Loucy (cell line): ENCODE results near the gene SLC35G2.
"Not testable (repeated sequence)": the region's sequence is repeated elsewhere in the genome, so short reads cannot be mapped to it uniquely, and the experiment has no call there.

Experiments
- H2AFZ ChIP-seq: fragments of 200-600 bp; sonication (generic); 2 replicates; pipeline ENCODE4 v1.6.0; 2016; ENCODE audit warnings: antibody characterized with exemption, mild to moderate bottlenecking, low read length, moderate library complexity
- H3F3A ChIP-seq: fragments of 200-600 bp; 2 replicates; pipeline ENCODE4 v1.6.0; 2016; ENCODE audit warnings: antibody characterized with exemption, low read depth, mild to moderate bottlenecking
- H3K27me3 ChIP-seq: fragments of 200-600 bp; sonication (generic); 2 replicates; pipeline ENCODE4 v1.6.1; 2014; ENCODE audit warnings: low read length, mild to moderate bottlenecking; ENCODE audit not compliant: insufficient read depth, poor library complexity, severe bottlenecking
- H3K36me3 ChIP-seq: fragments of 200-600 bp; sonication (generic); 2 replicates; pipeline ENCODE4 v1.6.1; 2016; ENCODE audit warnings: low read length; ENCODE audit not compliant: insufficient read depth
- H3K4me1 ChIP-seq: fragments of 200-600 bp; sonication (generic); 2 replicates; pipeline ENCODE4 v1.5.1; 2014; ENCODE audit warnings: low read length, mild to moderate bottlenecking; ENCODE audit not compliant: insufficient read depth, poor library complexity, severe bottlenecking
- H3K4me2 ChIP-seq: fragments of 200-600 bp; sonication (generic); 2 replicates; pipeline ENCODE4 v1.6.0; 2014; ENCODE audit warnings: antibody characterized with exemption, low read length, low read depth, mild to moderate bottlenecking; ENCODE audit not compliant: poor library complexity, severe bottlenecking
- H3K4me3 ChIP-seq: fragments of 200-600 bp; sonication (generic); 2 replicates; pipeline ENCODE4 v1.5.1; 2014; ENCODE audit warnings: low read length, mild to moderate bottlenecking, mixed read lengths; ENCODE audit not compliant: poor library complexity, severe bottlenecking
- H3K79me2 ChIP-seq: fragments of 200-600 bp; sonication (generic); 2 replicates; pipeline ENCODE4 v1.6.1; 2014; ENCODE audit warnings: low read length; ENCODE audit not compliant: insufficient read depth
- H3K9ac ChIP-seq: fragments of 200-600 bp; sonication (generic); 2 replicates; pipeline ENCODE4 v1.6.0; 2014; ENCODE audit warnings: mild to moderate bottlenecking, low read depth, low read length, moderate library complexity; ENCODE audit not compliant: poor library complexity, severe bottlenecking
- H3K9me2 ChIP-seq: fragments of 200-600 bp; sonication (generic); replicated peaks from 2 replicates; pipeline ENCODE4 v1.6.1; 2016; ENCODE audit warnings: low read depth, low read length, mixed read lengths
- H3K9me3 ChIP-seq: fragments of 200-600 bp; sonication (generic); 2 replicates; pipeline ENCODE4 v1.6.1; 2014; ENCODE audit warnings: mild to moderate bottlenecking, antibody characterized with exemption, low read length, low read depth; ENCODE audit not compliant: insufficient read depth
- H4K20me1 ChIP-seq: fragments of 200-600 bp; sonication (generic); 2 replicates; pipeline ENCODE4 v1.6.0; 2014; ENCODE audit warnings: antibody characterized with exemption, low read length, mild to moderate bottlenecking; ENCODE audit not compliant: insufficient read depth, poor library complexity, severe bottlenecking
- CTCF ChIP-seq: fragments of 200-600 bp; sonication (generic); conservative IDR thresholded peaks from 2 replicates; pipeline ENCODE4 v1.5.1; 2014; ENCODE audit warnings: mild to moderate bottlenecking, antibody characterized with exemption, low read length
- EZH2phosphoT487 ChIP-seq: fragments of 200-600 bp; IDR thresholded peaks from 2 replicates; pipeline ENCODE4 v1.6.1; 2018; ENCODE audit warnings: antibody characterized with exemption, mild to moderate bottlenecking, moderate library complexity, borderline replicate concordance

Gene SLC35G2

GRCh38 chr3:136889947-136890346 is 71.0 kb downstream of the SLC35G2 start:
- peaks cover 39% of the 10 kb centered on the region for H4K20me1 ChIP-seq
- no peak overlapping the region for H3K4me3 ChIP-seq
- peaks cover 6% of the 10 kb centered on the region; the same call in 1 of the 2 replicates for H3K9me3 ChIP-seq
- H3K9ac ChIP-seq, result no peak overlapping the region
- no peak overlapping the region for H3K4me2 ChIP-seq
- TF ChIP-seq CTCF, result no peak
- TF ChIP-seq EZH2phosphoT487, result no peak
- H3K4me1 ChIP-seq, result peaks cover 47% of the 10 kb centered on the region
- no peaks in the 10 kb centered on the region for H3K27me3 ChIP-seq
- H3K79me2 ChIP-seq, result peaks cover 98% of the 10 kb centered on the region
- no peaks in the 10 kb centered on the region for H3K9me2 ChIP-seq
- H3K36me3 ChIP-seq, result peaks cover 17% of the 10 kb centered on the region; the same call in 1 of the 2 replicates
- H2AFZ ChIP-seq, result no peak overlapping the region
- H3F3A ChIP-seq, result peaks cover 13% of the 10 kb centered on the region

DNA sequence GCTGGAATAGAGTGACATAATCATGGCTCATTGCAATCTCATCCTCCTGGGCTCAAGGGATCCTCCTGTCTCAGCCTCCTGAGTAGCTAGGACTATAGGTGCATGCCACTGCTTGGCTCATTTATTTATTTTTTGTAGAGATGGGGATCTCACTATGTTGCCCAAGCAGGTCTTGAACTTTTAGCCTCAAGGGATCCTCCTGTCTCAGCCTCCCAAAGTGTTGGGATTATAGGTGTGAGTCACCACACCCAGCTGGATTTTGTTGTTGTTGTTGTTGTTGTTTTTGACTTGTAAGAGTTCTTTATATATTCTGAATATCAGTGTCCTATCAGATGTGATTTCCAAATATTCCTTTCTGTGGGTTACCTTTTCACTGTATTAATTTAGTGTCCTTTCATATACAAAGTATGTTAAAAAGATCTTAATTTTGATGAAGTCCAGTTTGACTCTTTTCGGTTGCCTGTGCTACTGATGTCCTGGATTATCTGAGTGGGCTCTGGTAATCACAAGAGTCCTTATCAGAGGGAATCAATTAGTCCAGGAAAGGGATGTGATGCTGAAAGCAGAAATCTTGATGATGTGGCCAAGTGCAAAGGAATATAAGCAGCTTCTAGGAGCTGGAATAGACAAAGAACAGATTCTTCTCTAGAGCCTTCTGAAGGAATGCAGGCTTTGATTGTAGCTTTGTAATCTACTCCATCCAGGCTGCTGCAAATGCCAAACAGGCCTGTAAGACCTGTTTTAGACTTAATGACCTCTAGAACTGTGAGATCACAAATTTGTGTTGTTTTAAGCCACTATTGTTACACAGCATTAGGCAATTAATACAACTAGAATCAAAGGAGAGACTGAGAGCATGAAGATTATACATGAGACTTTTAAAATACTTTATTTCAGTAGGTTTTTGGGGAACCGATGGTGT is 73.3 kb downstream of the SLC35G2 start:
- H3K9ac ChIP-seq, result no peak overlapping the region
- peaks cover 26% of the 10 kb centered on the region for H3K4me1 ChIP-seq
- H3K9me3 ChIP-seq, result peaks cover 6% of the 10 kb centered on the region; the same call in 1 of the 2 replicates
- peaks cover 25% of the 10 kb centered on the region; the same call in 1 of the 2 replicates for H3K36me3 ChIP-seq
- H3K4me2 ChIP-seq, result no peak overlapping the region
- peaks cover 48% of the 10 kb centered on the region for H4K20me1 ChIP-seq
- H3K4me3 ChIP-seq, result no peak overlapping the region
- TF ChIP-seq CTCF (no peak), EZH2phosphoT487 (no peak)
- no peaks in the 10 kb centered on the region for H3F3A ChIP-seq
- no peaks in the 10 kb centered on the region for H3K27me3 ChIP-seq
- H3K79me2 ChIP-seq, result peaks cover 100% of the 10 kb centered on the region
- no peaks in the 10 kb centered on the region for H3K9me2 ChIP-seq
- H2AFZ ChIP-seq, result no peak overlapping the region

DNA sequence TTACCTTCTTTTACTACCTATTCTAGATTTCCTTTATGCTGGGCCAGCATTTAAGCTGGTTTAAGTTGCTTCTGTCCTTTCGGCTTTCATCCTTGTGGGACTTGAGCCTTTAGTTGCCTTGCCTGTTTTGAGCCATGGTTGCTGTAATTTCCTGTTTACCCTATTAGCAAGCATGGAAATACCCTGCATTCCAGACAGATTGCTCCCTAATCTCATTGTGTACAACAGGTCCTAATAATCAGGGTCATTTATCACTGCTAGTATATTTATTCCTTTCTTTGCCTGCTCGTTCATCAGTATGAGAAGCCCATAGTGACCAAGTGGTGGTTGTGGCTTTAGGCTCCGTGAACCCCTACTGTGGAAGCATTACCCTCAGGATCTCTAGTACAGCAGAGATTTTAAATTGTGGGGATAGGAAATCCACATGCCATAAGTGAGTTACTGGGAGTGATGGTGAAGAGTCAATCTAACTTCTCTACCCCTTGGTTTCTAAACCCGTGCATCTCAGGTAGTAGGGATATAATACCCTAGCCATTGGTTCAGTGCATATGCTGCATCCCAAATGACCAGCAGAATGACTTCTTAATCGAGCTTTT is 75.0 kb downstream of the SLC35G2 start:
- Histone ChIP-seq H3K9me3 (peaks cover 6% of the 10 kb centered on the region; the same call in 1 of the 2 replicates), H3K4me1 (peaks cover 34% of the 10 kb centered on the region), H3K79me2 (peaks cover 100% of the 10 kb centered on the region), H3K9ac (no peak overlapping the region), H3K9me2 (no peaks in the 10 kb centered on the region), H3K4me3 (no peak overlapping the region), H2AFZ (no peak overlapping the region), H3K27me3 (no peaks in the 10 kb centered on the region), H4K20me1 (peaks cover 61% of the 10 kb centered on the region), H3K36me3 (peaks cover 27% of the 10 kb centered on the region; the same call in 1 of the 2 replicates), H3K4me2 (no peak overlapping the region), H3F3A (no peaks in the 10 kb centered on the region; the same call in 1 of the 2 replicates)
- TF ChIP-seq CTCF (no peak), EZH2phosphoT487 (no peak)

DNA sequence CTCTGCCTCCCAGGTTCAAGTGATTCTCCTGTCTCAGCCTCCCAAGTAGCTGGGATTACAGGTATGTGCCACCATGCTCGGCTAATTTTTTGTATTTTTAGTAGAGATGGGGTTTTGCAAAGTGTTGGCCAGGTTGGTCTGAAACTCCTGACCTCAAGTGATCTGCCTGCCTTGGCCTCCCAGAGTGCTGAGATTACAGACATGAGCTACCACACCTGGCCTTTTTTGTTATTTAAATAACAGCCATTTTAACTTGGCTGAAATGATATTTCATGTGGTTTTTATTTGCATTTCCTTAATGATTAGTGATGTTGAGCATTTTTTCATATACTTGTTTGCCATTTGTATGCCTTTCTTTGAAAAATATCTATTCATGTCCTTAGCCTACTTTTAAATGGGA is 78.2 kb downstream of the SLC35G2 start:
- not testable (repeated sequence) for H2AFZ ChIP-seq, H3K4me2 ChIP-seq, H3K9ac ChIP-seq, H3K9me3 ChIP-seq, H3K27me3 ChIP-seq, H3K4me3 ChIP-seq, H3F3A ChIP-seq, H3K9me2 ChIP-seq
- H3K4me1 ChIP-seq, result peaks cover 51% of the 10 kb centered on the region
- peaks cover 100% of the 10 kb centered on the region for H3K79me2 ChIP-seq
- H4K20me1 ChIP-seq, result peaks cover 79% of the 10 kb centered on the region
- H3K36me3 ChIP-seq, result peaks cover 22% of the 10 kb centered on the region; the same call in 1 of the 2 replicates
